ENCODE data around the gene SLC48A1.

DNA sequence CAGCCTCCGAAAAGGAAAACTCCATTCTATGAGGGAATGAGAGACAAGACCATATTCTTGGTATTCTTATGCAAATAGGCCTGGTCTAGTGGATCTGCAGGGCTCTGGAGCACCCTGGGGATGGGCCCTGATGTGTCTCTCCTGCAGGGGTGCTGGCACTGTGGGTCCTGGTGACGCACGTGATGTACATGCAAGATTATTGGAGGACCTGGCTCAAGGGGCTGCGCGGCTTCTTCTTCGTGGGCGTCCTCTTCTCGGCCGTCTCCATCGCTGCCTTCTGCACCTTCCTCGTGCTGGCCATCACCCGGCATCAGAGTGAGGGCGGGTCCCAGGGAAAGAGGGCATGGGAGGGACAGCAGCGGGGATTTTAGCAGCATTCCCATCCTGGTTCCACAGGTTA is 5.8 kb downstream of the SLC48A1 start:
- TF ChIP-seq CTCF (conservative IDR thresholded peaks at IDR 0.05 in 1 of 2, IDR thresholded peaks at IDR 0.05 in 1 of 2; ENCODE audit: low read depth in 1 of 2, low read length in 2 of 2) (no peak), EZH2 (IDR thresholded peaks at IDR 0.05; ENCODE audit: low read length, missing control alignments) (no peak)
